DMS 273 treated with DMSO at 0.1 percent for 48 hours (cell line): Measurements from ENCODE around the gene ITGA3.

ENCODE experiments used
- DNase-seq: peaks from one replicate; lab custom pipeline; 2025; lab: John Stamatoyannopoulos, UW

The ITGA3 gene

GRCh38 chr17:50055426-50056216 lies at the start of gene ITGA3:
Gene ITGA3 (plus strand): TSS chr17:50056110. CDS start chr17:50056440, 330 bp downstream.
- DNase-seq = peak; percentile 36

- no peak for DNase-seq
These were observed 46.6 kb upstream of the ITGA3 start for GRCh38 chr17:50009282-50009681.

GRCh38 chr17:50013079-50013478 lies 42.8 kb upstream of the ITGA3 start:
- no peak for DNase-seq

GRCh38 chr17:50014471-50015088 lies 41.3 kb upstream of the ITGA3 start:
- no peak for DNase-seq

- no peak for DNase-seq
These were observed 40.8 kb upstream of the ITGA3 start for GRCh38 chr17:50015146-50015545.

- DNase-seq = no peak
These were observed 37.0 kb upstream of the ITGA3 start for GRCh38 chr17:50018909-50019308.

- no peak for DNase-seq
These were observed 34.9 kb upstream of the ITGA3 start for GRCh38 chr17:50020841-50021599.

- no peak for DNase-seq
These were observed 34.1 kb upstream of the ITGA3 start for GRCh38 chr17:50021681-50022370.

- DNase-seq = no peak
These were observed 33.3 kb upstream of the ITGA3 start for GRCh38 chr17:50022463-50023130.

GRCh38 chr17:50023520-50023919 lies 32.4 kb upstream of the ITGA3 start:
- DNase-seq = no peak

GRCh38 chr17:50024808-50025207 lies 31.1 kb upstream of the ITGA3 start:
- DNase-seq = no peak

- DNase-seq = no peak
These were observed 29.7 kb upstream of the ITGA3 start for GRCh38 chr17:50026046-50026675.

GRCh38 chr17:50026837-50027171 lies 29.1 kb upstream of the ITGA3 start:
- peak; percentile 9 for DNase-seq

GRCh38 chr17:50027172-50027880 lies 28.6 kb upstream of the ITGA3 start:
- no peak for DNase-seq

GRCh38 chr17:50027881-50028735 lies 27.8 kb upstream of the ITGA3 start:
- no peak for DNase-seq

- no peak for DNase-seq
These were observed 27.2 kb upstream of the ITGA3 start for GRCh38 chr17:50028736-50029120.

- no peak for DNase-seq
These were observed 26.7 kb upstream of the ITGA3 start for GRCh38 chr17:50029185-50029584.

- no peak for DNase-seq
These were observed 22.6 kb upstream of the ITGA3 start for GRCh38 chr17:50033316-50033715.

GRCh38 chr17:50034498-50035364 lies 21.2 kb upstream of the ITGA3 start:
- DNase-seq = no peak
